Mucosa of descending colon (tissue), 3 donors: ENCODE data around the gene OR7C1. TPM values are rescaled to one million over a fixed set of nuclear protein-coding genes. Genes with fewer than 3 reads are reported as not detected.
A peak's percentile ranks its signal among the peaks of the same experiment; 100 is the strongest.
"Not testable (repeated sequence)": the region's sequence is repeated elsewhere in the genome, so short reads cannot be mapped to it uniquely, and the experiment has no call there.

ENCODE experiments used
- ATAC-seq: fragments of 200-7000 bp; cut with Tn5 transposase; one replicate; pipeline ENCODE4 v1.9.1; 2020; ENCODE audit warnings: mild to moderate bottlenecking, moderate library complexity
- DNase-seq, 3 donors: peaks; one replicate each; pipeline ENCODE4 v3.0.0-alpha.2; 2020
- H3K36me3 ChIP-seq: fragments of 200-600 bp; one replicate; pipeline ENCODE4 v1.8.0; 2021; ENCODE audit warnings: low read depth, mild to moderate bottlenecking
- H3K4me1 ChIP-seq: fragments of 200-600 bp; one replicate; pipeline ENCODE4 v1.8.0; 2021; ENCODE audit warnings: low read depth, mild to moderate bottlenecking
- H3K4me3 ChIP-seq: fragments of 200-600 bp; one replicate; pipeline ENCODE4 v1.8.0; 2021; ENCODE audit warnings: mild to moderate bottlenecking
- H3K9me3 ChIP-seq: fragments of 200-600 bp; one replicate; pipeline ENCODE4 v1.8.0; 2021; ENCODE audit warnings: mild to moderate bottlenecking
- intact Hi-C, 2 donors: fragments of 100-400 bp; cut with DNase I in 1 of 2; cut with micrococcal nuclease in 1 of 2; formaldehyde crosslinking; loops; one replicate each; pipeline versions ENCODE4 v1.11.0 to v1.11.1; 2022; cut with DNase I, micrococcal nuclease
- total RNA-seq, 3 donors: library from RNA; stranded (reverse); fragmentation: NEBNext Ultra II Directional in 2 of 3; extraction: Animal tissue kit (Norgen Biotek cat#: 25700) in 2 of 3; gene quantifications; one replicate each; pipeline versions ENCODE4 v1.2.1 to v1.2.4, GENCODE V29; 2021 to 2023
- TF ChIP-seq, protein P1 (sequence below): fragments of 200-600 bp; IDR thresholded peaks from one replicate; pipeline ENCODE4 v1.8.0; 2022; ENCODE audit warnings: antibody characterized with exemption, mild to moderate bottlenecking
- donor health status: DM: no; HTN: no; CAD: no; lungs with moderate emphysema.
- donor health status: DM: no; HTN: no; CAD: no.
- donor health status: DM: no; HTN: yes; CAD: no.

Gene OR7C1
- total RNA-seq, 3 donors from 2014 or later = not detected

DNA sequence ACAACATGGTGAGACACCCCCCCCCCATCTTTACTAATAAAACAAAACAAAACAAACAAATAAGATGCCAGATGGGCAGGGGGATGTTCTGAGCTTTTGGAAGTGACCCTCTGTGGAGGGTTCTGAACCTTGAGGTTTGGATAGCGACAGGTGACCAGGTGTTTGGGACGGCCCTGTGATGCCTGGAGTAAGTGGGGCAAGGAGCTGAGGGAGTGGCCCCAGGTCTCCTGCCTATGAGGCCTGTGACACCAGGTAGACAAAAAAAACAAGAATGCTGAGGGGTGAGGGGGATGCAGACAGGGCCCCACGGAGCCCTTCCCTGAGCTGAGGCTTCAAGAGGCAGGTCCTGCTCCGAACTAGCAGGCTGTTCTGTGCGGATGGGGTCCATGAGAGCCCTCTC, 65.8 kb downstream of the OR7C1 start:
- TF ChIP-seq, protein P1, sequence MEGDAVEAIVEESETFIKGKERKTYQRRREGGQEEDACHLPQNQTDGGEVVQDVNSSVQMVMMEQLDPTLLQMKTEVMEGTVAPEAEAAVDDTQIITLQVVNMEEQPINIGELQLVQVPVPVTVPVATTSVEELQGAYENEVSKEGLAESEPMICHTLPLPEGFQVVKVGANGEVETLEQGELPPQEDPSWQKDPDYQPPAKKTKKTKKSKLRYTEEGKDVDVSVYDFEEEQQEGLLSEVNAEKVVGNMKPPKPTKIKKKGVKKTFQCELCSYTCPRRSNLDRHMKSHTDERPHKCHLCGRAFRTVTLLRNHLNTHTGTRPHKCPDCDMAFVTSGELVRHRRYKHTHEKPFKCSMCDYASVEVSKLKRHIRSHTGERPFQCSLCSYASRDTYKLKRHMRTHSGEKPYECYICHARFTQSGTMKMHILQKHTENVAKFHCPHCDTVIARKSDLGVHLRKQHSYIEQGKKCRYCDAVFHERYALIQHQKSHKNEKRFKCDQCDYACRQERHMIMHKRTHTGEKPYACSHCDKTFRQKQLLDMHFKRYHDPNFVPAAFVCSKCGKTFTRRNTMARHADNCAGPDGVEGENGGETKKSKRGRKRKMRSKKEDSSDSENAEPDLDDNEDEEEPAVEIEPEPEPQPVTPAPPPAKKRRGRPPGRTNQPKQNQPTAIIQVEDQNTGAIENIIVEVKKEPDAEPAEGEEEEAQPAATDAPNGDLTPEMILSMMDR = no peak
- no peak for ATAC-seq
- no peaks in the 10 kb centered on the region for H3K9me3 ChIP-seq
- H3K4me1 ChIP-seq = no peaks in the 10 kb centered on the region
- no peaks in the 10 kb centered on the region for H3K36me3 ChIP-seq
- intact Hi-C loops = no loop called here
- DNase-seq = no peak
- H3K4me3 ChIP-seq = no peak overlapping the region

DNA sequence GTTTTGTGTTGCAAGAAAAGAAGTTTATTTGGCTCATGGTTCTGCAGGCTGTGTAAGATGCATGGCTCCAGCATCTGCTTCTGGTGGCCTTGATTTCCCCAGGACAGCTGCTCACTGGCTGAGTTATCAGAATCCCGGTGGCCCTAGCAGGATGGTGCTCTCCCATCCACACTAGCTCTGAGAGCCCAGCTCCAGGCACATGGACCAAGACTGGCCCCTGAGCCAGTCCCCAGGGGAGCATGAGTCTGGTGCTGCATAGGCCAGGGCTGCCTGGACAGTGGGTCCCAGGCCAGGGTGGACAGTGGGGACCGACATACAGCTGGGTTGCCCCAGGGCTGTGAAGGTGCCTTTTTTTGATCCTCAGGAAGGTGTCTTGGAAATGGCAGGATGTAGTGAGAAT, 67.0 kb downstream of the OR7C1 start:
- DNase-seq = no peak
- intact Hi-C loops = no loop called here

GRCh38 chr19:14767466-14767971, 67.5 kb downstream of the OR7C1 start:
- DNase-seq = no peak
- TF ChIP-seq, protein P1 = no peak
- intact Hi-C loops = no loop called here

More for the DNA sequence above, 67.0 kb downstream of the OR7C1 start:
- no peaks in the 10 kb centered on the region for H3K9me3 ChIP-seq
- ATAC-seq = no peak
- no peak overlapping the region for H3K4me3 ChIP-seq
- no peaks in the 10 kb centered on the region for H3K4me1 ChIP-seq
- TF ChIP-seq, protein P1 = no peak
- H3K36me3 ChIP-seq = no peaks in the 10 kb centered on the region

GRCh38 chr19:14765841-14766240, 69.1 kb downstream of the OR7C1 start:
- intact Hi-C loops, DNase-seq: not testable (repeated sequence)

More at GRCh38 chr19:14767466-14767971, 67.5 kb downstream of the OR7C1 start:
- no peaks in the 10 kb centered on the region for H3K36me3 ChIP-seq
- H3K4me1 ChIP-seq = no peaks in the 10 kb centered on the region
- no peak overlapping the region for H3K4me3 ChIP-seq
- no peaks in the 10 kb centered on the region for H3K9me3 ChIP-seq
- no peak for ATAC-seq

DNA sequence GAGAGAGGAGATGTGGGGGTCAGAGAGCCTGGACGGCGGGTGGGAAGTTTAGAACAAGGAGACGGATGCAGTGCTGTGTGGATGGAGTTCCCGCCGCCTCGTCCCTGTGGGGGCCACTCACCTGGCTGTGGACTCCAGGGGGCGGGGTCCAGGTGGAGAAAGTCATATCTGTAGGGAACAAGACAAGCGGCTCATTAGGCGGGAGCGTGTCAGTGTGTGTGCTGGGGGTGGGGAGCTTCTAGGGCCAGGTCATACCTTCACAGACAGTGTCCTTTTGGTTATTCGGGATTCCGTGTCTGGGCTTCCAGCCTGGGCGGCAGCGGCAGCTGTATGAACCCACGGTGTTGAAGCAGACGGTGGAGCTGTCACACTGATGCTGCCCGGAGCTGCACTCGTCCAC, 69.6 kb downstream of the OR7C1 start:
- intact Hi-C loops, H3K36me3 ChIP-seq, H3K9me3 ChIP-seq, DNase-seq, H3K4me3 ChIP-seq, H3K4me1 ChIP-seq: not testable (repeated sequence)
- ATAC-seq = peak; percentile 38

More at GRCh38 chr19:14765841-14766240, 69.1 kb downstream of the OR7C1 start:
- H3K9me3 ChIP-seq, H3K4me1 ChIP-seq, H3K4me3 ChIP-seq, H3K36me3 ChIP-seq, ATAC-seq: not testable (repeated sequence)

DNA sequence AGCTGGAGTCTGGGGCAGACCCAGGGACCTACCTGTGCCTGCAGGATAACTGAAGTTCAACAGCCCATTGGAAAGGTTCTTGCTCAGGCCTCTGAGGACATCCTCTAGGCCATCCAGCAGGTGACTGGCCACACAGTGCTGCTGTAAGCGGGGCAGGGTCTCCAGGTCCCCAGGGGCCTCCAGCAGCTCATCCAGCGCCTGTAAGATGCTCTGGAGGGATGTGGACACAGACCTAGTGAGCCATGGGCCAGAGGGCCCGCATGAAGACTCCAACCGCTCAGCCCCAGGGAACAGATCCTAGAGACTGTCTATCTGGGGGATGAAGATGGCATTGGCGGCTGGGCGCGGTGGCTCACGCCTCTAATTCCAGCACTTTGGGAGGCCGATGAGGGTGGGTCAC, 70.6 kb downstream of the OR7C1 start:
- H3K9me3 ChIP-seq = no peaks in the 10 kb centered on the region
- H3K36me3 ChIP-seq = no peaks in the 10 kb centered on the region
- DNase-seq (no peak), ATAC-seq (no peak)
- H3K4me3 ChIP-seq = no peak overlapping the region
- intact Hi-C loops = no loop called here
- H3K4me1 ChIP-seq = no peaks in the 10 kb centered on the region
- TF ChIP-seq, protein P1 = no peak

DNA sequence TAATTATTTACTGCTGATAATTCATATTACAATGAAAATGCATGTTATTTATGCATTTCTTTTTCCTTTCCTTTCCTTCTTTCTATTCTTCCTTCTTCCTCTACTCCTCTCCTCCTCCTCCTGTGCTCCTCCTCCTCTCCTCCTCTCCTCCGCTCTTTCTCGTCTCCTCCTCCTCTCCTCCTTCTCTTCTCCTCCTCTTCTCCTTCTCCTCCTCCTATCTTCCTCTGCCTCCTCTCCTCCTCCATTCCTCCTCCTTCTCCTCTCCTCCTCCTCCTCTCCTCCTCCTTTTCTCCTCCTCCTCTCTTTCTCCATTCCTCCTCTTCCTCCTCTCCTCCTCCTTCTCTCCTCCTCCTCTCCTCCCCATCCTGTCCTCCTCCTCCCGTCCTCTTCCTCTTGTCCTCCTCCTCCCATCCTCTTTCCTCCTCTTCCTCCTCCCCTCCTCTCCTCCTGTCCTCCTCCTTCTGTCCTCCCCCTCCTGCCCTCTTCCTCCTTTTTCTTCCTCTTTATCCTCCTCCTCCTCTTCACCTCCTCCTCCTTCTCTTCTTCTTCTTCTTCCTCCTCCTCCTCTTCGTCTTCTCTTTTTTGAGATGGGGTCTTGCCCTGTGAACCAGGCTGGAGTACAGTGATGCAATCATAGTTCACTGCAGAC, 71.4 kb downstream of the OR7C1 start:
- no peaks in the 10 kb centered on the region for H3K9me3 ChIP-seq
- H3K36me3 ChIP-seq = no peaks in the 10 kb centered on the region
- DNase-seq = no peak
- ATAC-seq = no peak
- intact Hi-C loops = no loop called here
- no peak overlapping the region for H3K4me3 ChIP-seq
- H3K4me1 ChIP-seq = no peaks in the 10 kb centered on the region
- TF ChIP-seq, protein P1 = no peak
